Measurements from ENCODE around the gene USB1. TPM values are rescaled to one million over a fixed set of nuclear protein-coding genes. Genes with fewer than 3 reads are reported as not detected.

The USB1 gene, protein sequence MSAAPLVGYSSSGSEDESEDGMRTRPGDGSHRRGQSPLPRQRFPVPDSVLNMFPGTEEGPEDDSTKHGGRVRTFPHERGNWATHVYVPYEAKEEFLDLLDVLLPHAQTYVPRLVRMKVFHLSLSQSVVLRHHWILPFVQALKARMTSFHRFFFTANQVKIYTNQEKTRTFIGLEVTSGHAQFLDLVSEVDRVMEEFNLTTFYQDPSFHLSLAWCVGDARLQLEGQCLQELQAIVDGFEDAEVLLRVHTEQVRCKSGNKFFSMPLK
- total RNA-seq: 10 to 100 TPM; 31.5 to 51.1 (median 33.3) TPM

DNA sequence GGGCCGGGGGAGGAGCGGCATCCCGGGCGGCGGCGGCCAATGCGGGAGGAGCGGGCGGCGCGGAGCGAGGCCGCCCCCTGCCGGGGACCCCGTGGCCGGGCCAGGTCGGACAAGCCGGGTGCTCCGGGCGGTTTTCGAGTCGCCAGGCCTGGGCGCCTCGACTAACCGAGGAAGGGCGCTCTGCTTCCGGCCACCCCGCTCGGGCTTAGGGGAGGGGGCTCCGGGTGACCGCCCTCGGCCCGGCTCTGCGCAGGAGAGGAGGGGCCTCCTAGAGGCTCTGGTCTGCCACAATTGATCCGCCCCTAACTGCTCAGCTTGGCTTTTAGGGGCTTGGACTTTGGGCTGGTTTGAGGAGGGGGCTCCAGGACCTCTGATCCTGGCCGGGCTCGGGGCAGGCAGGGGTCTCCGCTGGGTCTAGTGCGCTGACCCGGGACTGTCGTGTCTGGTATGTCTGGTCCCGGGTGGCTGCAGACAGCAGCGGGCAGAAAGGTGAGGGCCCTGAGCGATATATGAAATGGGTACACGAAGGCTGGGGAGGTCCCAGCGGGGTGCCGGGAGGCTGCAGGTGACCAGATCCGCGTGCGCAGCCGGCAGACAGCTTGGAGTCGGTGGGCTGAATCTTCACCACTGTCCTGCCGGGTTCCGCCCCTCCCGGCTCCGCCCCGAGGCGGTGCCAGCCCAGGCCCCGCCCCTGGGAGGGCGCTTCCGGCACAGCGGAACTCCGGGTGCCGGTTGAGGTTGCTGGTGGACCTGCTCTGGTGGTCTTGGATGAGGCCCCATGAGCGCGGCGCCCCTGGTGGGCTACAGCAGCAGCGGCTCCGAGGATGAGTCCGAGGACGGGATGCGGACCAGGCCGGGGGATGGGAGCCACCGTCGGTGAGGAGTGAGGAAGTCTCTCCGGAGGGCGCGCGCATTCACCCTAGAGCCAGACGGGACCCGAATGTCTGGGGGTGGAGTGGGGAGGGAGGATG, at the start of gene USB1:
Gene USB1, plus strand, starts transcription at position 702 of the 971 bp plus-strand sequence. Its CDS starts 77 bp downstream, at position 779.
- Histone ChIP-seq H3K27me3 (no peaks in the 10 kb centered on the region), H3K27ac (replicated peaks in 1 of 4) (peak within 1 kb of the TSS; percentile 87 to 96 (median 93)), H3K4me1 (peaks cover 31 to 47% (median 40%) of the 10 kb centered on the region in 4 donors), H3K36me3 (peaks cover 26 to 49% (median 35%) of the 10 kb centered on the region in 4 donors), H3K4me3 (peak within 1 kb of the TSS; percentile 69 to 95 (median 82)), H3K9me3 (no peaks in the 10 kb centered on the region)
- under 1% methylated on average over 30 of the region's 81 CpGs for WGBS
- intact Hi-C loops (cut with DNase I): loop anchor here (5.0 kb wide), 2 partner anchors 199 to 244 kb away; partner anchors contain the start of gene KIFC3
- DNase-seq (ENCODE audit: extremely low spot score): peak; percentile 96
- peak; percentile 47 for TF ChIP-seq POLR2A (IDR thresholded peaks at IDR 0.05; ENCODE audit: low read depth)
- peak; percentile 79 to 92 for TF ChIP-seq POLR2AphosphoS5 (IDR thresholded peaks at IDR 0.05)
- TF ChIP-seq, protein P1, sequence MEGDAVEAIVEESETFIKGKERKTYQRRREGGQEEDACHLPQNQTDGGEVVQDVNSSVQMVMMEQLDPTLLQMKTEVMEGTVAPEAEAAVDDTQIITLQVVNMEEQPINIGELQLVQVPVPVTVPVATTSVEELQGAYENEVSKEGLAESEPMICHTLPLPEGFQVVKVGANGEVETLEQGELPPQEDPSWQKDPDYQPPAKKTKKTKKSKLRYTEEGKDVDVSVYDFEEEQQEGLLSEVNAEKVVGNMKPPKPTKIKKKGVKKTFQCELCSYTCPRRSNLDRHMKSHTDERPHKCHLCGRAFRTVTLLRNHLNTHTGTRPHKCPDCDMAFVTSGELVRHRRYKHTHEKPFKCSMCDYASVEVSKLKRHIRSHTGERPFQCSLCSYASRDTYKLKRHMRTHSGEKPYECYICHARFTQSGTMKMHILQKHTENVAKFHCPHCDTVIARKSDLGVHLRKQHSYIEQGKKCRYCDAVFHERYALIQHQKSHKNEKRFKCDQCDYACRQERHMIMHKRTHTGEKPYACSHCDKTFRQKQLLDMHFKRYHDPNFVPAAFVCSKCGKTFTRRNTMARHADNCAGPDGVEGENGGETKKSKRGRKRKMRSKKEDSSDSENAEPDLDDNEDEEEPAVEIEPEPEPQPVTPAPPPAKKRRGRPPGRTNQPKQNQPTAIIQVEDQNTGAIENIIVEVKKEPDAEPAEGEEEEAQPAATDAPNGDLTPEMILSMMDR (IDR thresholded peaks at IDR 0.05): peak; percentile 72 to 78 (median 76)
- no peak for TF ChIP-seq EP300 (IDR thresholded peaks at IDR 0.05)

DNA sequence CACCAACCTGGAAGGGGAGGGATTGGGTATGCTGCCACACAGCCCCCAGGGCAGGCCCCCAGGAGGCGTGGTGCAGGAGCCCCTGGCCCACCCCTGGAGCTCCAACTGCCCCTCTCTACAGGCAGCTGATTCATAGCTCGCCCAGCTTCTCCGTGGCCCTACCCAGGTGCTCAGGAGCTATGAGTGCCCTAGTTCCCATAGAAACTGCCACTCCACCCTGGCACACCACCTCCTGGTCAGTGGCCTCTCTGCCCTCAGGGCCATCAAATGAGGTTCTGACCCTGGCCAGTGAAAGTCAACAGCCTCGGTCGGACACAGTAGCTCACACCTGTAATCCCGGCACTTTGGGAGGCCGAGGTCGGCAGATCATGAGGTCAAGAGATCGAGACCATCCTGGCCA, 48.3 kb upstream of the USB1 start:
- no peaks in the 10 kb centered on the region for H3K36me3 ChIP-seq
- no peak overlapping the region for H3K27ac ChIP-seq (replicated peaks in 1 of 4)
- H3K4me1 ChIP-seq: no peaks in the 10 kb centered on the region
- intact Hi-C loops (cut with DNase I): no loop called here
- TF ChIP-seq EP300 (IDR thresholded peaks at IDR 0.05): no peak
- TF ChIP-seq, protein P1 (IDR thresholded peaks at IDR 0.05): no peak
- TF ChIP-seq POLR2AphosphoS5 (IDR thresholded peaks at IDR 0.05): no peak
- TF ChIP-seq POLR2A (IDR thresholded peaks at IDR 0.05; ENCODE audit: low read depth): no peak
- H3K4me3 ChIP-seq: no peak overlapping the region
- H3K9me3 ChIP-seq: no peaks in the 10 kb centered on the region
- DNase-seq (ENCODE audit: extremely low spot score): no peak
- 89% methylated on average over 9 of the region's 9 CpGs for WGBS
- peaks cover 0 to 30% (median 0%) of the 10 kb centered on the region in 4 donors for H3K27me3 ChIP-seq

DNA sequence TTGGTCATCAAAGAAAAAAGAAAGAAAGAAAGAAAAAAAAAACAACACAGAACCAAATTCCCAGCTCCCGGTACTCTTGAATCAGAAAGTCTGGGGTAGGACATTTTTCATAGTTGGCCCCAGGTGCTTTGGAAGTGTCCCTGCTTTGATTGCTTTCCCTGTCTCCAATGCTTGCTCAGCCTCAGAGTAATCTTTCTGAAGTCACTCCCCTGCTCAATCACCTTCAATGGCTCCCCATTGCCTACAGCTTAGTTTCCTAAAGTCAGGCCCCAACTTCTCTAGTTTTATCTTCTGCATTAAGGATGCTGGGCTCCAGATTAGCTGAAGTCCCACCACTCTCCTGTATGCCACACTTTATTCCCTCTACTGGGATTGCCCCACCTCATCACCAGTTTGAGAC, 47.4 kb upstream of the USB1 start:
- no peaks in the 10 kb centered on the region for H3K36me3 ChIP-seq
- H3K4me3 ChIP-seq: no peak overlapping the region
- peaks cover 0 to 29% (median 0%) of the 10 kb centered on the region in 4 donors for H3K27me3 ChIP-seq
- no peak overlapping the region for H3K27ac ChIP-seq (replicated peaks in 1 of 4)
- no peak for DNase-seq (ENCODE audit: extremely low spot score)
- H3K4me1 ChIP-seq: no peaks in the 10 kb centered on the region
- intact Hi-C loops (cut with DNase I): no loop called here
- WGBS: 87% methylated on average over 1 of the region's 1 CpG
- no peaks in the 10 kb centered on the region for H3K9me3 ChIP-seq
- TF ChIP-seq POLR2AphosphoS5 (IDR thresholded peaks at IDR 0.05) (no peak), POLR2A (IDR thresholded peaks at IDR 0.05; ENCODE audit: low read depth) (no peak), EP300 (IDR thresholded peaks at IDR 0.05) (no peak)
- TF ChIP-seq, protein P1 (IDR thresholded peaks at IDR 0.05): no peak

DNA sequence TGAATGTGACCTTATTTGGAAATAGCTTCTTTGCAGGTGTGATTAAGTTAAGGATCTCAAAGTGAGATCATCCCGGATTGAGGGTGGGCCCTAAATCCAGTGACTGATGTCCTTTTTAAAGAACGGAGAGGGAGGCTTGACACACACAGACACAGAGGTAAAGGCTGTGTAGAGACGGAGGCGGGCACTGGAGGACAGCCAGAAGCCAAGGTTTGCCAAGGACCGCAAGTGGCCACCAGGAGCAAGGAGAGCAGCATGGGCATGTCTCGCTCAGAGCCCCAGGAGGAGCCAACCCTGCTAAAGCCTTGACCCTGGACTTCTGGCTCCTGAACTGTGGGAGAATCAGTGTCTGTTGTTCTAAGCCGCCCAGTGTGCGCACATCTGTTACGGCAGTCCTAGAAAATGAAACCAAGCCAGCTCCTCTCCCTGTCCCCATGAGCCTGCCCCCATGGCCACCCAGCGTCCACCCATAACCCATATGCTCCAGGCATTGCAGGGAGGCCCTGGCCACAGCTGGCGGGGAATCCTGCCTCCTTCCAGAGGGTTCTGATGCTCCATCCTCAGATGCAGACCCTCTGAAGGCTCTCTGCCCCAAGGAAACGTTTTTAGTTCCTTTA, 45.5 kb upstream of the USB1 start:
- WGBS: 75% methylated on average over 11 of the region's 12 CpGs

More for the DNA sequence above, 45.5 kb upstream of the USB1 start:
- Histone ChIP-seq H3K27ac (replicated peaks in 1 of 4) (no peak overlapping the region), H3K27me3 (peaks cover 0 to 12% (median 0%) of the 10 kb centered on the region in 4 donors), H3K4me1 (no peaks in the 10 kb centered on the region), H3K4me3 (no peak overlapping the region), H3K9me3 (no peaks in the 10 kb centered on the region), H3K36me3 (no peaks in the 10 kb centered on the region)
- intact Hi-C loops (cut with DNase I): no loop called here
- TF ChIP-seq POLR2AphosphoS5 (IDR thresholded peaks at IDR 0.05) (no peak), EP300 (IDR thresholded peaks at IDR 0.05) (no peak), POLR2A (IDR thresholded peaks at IDR 0.05; ENCODE audit: low read depth) (no peak)
- TF ChIP-seq, protein P1 (IDR thresholded peaks at IDR 0.05): no peak
- DNase-seq (ENCODE audit: extremely low spot score): no peak
